CD4-positive, alpha-beta T cell treated with Interleukin-21 for 1 hour (primary cell): ENCODE results near the gene CHRFAM7A.
A peak's percentile ranks its signal among the peaks of the same experiment; 100 is the strongest.
"Not testable (repeated sequence)": the region's sequence is repeated elsewhere in the genome, so short reads cannot be mapped to it uniquely, and the experiment has no call there.

ENCODE experiments used
- DNase-seq: peaks from one replicate; pipeline ENCODE4 v3.0.0-alpha.2; 2020

The CHRFAM7A gene

DNA sequence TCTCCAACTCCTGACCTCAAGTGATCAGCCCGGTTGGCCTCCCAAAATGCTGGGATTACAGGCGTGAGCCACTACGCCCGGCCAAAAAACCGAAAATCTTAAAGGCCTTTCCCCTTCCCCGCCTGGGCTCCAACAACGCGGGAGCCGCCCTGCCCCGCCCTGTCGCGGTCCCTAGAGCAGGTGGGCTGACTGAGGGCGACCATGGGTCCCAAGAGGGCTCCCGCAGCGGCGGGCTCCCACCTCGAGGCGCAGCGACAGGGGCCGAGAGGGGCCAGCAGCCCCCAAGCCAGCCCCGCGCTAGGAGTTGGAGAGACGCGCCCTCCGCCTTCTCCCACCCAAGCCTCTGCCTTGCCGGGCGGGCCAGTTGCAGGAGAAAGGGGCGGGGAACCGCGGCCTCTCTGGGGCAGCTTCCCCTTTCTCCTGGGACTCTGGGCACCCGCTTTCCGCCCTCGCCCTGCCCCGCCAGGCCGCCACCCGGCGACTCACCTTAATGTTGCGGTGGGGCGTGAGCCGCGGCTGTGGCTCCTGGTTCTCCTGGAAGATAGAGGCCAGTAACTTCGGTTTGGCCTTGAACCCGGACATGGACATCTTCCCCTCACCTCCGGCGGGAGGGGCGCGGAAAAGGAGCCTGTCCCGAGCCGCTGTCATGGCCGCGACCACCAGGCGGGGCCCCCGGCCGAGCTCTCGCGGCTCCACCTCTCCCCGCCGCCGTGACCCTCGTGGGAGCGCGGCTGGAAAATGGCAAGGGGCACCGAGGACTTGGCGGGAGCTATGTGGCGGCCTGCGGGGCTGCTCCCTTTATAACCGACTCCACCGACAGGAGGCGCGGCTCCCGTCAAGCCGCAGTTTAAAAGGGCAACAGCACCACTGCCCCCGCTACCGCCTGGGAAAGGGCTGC is at the start of gene CHRFAM7A:
CHRFAM7A (minus strand) TSS at position 775 of the 898 bp plus-strand sequence. CDS start 10,189 bp downstream, outside the sequence.
- DNase-seq: not testable (repeated sequence)

DNA sequence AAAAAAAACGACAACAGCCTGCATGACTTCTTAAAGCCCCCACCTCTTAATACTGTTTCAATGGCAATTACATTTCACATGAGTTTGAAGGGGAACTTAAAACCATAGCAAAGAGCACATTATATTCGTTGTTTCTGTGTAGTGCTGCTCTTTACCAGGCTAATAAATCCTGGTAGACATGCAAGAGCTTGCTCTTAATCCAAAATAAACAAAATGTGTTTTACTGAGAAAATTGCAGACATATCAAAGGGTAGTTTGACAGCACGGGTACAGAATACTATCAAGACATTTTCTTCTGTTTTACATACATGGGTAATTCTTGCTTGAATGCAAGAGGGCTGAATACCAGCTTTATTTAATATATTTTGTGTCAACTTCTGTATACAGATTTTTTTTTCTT is 45.0 kb upstream of the CHRFAM7A start:
- not testable (repeated sequence) for DNase-seq

DNA sequence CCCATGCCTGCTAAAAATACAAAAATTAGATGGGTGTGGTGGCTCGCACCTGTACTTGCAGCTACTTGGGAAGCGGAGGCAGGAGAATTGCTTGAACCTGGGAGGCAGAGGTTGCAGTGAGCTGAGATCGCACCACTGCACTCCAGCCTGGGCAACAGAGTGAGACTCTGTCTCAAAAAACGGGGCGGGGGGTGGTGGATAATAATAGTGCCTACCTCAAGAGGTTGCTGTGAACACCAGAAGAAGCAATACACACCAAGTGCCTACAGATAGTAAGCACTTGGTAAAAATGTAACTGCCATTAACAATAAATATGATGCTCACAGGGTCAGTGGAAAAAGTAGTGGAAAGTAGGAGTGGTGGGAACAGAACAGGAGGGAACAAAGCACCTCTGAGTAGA is 42.5 kb upstream of the CHRFAM7A start:
- not testable (repeated sequence) for DNase-seq

DNA sequence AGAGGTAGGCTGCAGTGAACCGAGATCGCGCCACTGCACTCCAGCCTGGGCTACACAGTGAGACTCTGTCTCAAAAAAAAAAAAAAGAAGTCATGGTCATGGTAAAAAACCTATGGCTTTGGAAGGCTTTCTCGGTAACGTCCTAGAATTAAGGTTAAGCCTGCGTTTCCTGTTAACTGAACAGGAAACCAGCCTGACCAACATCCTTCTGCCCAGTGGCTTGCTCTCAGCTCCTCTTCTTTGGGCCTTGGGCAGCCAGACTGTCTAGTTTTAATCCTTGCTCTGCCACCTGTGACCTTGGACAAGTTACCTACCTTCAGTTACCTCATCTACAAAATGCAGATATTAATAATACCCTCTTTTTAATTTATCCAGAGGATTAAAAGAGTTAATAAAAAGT is 27.4 kb upstream of the CHRFAM7A start:
- not testable (repeated sequence) for DNase-seq

DNA sequence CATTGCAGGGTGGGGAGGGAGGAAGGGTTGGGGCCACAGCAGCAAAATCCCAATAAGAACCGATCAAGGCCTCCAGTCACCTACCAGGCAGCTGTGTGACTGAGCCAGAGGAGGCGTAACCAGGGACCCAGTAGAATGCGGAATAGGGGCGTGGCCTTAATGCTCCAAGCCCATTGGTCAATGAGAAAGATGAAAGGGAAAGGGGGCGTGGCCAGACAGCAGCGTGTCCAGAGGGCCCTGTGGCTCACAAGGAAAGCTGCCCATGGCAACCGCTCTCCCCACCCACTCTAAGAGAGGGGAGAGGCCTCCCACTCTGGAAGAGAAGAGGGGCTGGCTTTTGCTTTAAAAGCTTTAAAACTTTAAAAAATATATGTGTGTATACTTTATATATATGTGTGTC is 20.8 kb upstream of the CHRFAM7A start, which contains the start of gene GOLGA8R:
GOLGA8R (minus strand) TSS at position 101 of the 400 bp plus-strand sequence; CDS start at position 3, 98 bp downstream.
- not testable (repeated sequence) for DNase-seq

DNA sequence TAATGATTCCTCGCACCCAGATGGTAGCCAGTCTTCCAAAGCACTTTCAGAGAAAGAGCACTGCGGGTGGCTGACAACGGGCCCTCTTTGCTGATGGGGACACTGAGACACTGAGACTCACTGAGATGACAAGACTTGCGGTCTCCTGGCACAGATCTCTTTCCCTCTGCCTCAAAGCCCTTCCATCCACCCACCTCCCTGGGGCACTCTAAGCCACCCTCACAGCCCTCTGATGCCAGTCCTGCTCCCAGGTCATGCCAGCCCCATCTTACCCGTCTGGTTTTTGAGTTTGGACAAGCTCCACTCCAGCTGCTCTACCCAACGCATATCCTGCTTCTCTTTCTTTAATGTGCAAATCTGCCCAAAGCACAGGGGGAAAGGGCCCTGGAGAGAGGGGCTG is 14.3 kb upstream of the CHRFAM7A start:
- peak; percentile 0 for DNase-seq

DNA sequence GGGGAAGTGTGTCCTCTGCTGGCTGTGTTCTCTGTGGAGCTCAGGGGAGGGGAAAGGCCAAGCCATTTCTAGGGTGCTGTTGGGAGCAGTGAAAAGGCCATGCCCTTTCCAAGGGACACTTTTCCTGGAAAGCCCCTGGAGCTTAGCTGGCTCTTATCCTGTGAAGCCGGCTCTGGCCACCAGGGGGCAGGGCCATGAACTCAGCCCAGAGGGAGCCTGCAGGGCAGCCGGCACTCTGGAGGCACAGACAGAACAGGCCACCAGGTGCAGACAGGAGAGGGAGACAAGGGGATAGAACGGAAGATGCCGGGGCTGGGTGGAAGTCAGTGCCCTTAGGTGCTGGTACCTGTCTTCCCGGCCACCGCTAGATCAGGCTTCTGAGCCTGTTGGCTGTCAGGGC is 5.6 kb upstream of the CHRFAM7A start:
- peak; percentile 59 for DNase-seq

DNA sequence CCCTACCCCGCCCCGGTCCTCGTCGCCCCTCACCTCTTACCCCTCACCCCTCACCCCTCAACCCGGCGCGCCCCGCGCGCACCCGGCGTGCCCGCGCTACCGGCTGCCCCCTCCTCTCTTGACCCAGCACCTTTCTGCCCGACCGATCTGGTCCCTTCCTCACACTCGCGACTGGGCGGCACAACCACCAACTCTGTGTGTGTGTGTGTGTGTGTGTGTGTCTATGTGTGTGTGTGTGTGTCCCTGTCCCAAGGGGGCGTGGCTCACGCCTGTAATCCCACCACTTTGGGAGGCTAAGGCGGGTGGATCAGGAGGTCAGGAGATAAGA is 288 bp upstream of the CHRFAM7A start:
- not testable (repeated sequence) for DNase-seq

DNA sequence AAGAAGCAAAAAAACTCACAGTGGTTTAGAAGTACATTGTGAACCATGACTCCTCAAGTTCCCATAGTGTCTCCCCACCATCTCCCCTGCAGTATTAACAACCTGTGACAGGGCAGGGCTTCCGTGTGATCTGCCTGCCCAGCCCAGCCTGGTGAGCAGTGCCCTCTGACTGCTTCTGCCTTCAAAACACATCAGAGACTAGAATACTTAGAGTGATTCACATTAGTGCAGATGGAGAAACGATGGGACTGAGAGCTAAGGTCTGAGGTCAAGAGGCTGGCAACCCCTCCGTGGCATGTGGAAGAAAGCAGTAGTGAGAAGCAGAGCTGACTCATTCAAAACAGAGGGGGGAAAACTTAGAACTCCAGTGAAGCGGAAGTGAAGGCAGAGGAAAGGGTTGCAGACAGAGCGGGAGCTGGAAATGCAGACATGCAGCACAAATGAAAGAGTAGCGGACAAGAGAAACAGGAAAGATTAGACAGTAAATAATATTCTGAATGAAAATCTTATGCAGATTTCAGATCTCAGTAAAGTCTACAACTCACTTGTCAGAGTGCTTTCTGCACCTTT is 6.9 kb downstream of the CHRFAM7A start:
- not testable (repeated sequence) for DNase-seq

DNA sequence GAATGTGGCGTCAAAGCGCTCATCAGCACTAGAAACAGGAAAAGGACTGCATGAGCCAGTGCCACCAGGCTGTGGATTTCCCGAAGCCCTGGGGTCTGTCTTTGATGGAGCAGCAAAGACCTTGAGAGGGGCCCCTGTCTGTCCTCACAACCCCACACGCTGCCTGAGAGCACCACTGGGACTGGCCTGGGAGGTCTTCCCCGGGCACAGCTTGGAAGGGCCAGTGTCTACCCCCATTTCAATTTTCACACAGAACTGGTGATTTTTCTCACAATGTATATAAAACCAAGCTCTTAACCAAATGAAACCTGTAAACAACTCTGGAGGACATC is 16.3 kb downstream of the CHRFAM7A start:
- DNase-seq: not testable (repeated sequence)

DNA sequence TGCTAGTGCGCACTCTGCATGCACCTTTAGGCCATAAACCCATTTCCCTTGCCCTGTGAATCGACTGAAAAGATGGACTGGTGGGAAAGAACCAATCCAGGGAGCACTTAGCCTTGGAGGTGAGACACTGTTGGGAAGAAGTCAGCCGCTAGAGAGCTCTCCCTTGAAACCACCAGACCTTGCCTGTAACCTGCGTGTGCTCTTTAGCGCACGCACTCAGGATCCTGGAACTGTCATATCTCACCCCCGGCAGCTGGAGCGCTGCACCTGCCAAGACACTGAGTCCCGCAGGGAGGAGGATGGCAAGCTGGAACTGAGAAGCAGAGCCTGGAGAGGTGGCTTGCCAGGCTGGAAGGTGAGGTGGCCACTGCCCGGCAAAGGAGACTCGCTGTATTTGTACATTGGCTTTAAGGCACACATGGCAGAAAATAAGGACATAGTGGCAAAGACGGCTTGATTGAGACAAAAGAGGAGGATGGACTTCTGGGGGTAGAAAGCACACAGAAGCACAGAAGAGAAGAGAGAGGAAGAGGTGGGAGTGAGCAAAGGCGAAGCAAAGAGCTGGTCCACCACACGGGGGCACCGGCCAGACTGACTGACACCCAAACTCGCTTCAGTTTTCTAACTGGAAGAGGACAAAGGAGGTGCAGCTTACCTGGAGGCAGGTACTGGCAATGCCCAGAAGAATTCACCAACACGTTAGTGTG is 16.8 kb downstream of the CHRFAM7A start:
- DNase-seq: not testable (repeated sequence)

DNA sequence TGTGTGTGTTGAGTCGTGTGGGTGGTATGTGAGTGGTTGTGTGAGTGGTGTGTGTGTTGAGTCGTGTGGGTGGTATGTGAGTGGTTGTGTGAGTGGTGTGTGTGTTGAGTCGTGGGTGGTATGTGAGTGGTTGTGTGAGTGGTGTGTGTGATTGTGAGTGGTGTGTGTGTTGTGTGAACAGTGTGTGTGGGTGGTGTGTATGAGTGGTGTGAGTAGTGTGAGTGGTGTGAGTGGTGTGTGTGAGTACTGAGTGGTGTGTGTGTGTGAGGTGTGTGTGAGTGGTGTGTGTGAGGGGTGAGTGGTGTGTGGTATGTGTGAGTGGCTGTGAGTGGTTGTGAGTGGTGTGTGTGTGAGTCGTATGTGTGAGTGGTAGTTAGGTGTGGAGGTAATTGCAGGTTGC is 17.5 kb downstream of the CHRFAM7A start:
- not testable (repeated sequence) for DNase-seq

DNA sequence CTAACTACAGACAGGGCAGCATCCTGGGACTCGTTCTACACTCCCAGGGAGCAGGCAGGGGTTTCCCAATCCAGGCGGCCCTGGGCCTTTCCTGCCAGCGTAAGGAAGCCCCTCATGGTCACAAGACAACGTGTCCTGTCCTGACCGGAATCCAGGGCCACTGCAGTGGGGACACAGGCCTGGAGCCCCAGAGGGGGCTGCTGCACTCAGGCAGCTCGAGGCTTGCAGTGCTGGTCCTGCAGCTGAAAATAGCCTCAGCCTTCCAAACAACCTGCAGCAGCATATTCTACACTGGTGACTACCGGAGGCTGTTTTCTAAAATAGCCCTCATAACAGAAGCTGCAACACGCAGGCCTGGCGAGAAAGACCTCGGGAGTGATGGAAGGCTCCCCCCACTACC is 18.5 kb downstream of the CHRFAM7A start:
- not testable (repeated sequence) for DNase-seq

DNA sequence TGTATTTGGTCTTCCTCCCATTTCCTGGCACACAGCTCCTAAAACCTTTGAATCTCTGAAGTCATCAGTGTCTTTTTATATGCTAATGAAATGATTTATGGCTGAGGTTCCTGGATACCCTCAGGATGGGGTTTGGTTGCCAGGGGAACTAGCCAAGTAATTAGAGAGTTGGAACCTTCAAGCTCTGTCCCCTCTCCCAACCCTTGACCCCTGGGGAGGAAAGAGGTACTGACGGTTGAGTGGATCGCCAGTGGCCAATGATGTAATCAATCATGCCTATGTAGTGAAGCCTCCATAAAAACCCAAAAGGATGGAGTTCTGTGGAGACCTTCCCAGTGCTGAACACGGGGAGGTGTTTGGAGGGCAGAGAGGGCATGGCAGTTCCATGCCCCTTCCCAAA is 25.1 kb downstream of the CHRFAM7A start:
- DNase-seq: not testable (repeated sequence)

DNA sequence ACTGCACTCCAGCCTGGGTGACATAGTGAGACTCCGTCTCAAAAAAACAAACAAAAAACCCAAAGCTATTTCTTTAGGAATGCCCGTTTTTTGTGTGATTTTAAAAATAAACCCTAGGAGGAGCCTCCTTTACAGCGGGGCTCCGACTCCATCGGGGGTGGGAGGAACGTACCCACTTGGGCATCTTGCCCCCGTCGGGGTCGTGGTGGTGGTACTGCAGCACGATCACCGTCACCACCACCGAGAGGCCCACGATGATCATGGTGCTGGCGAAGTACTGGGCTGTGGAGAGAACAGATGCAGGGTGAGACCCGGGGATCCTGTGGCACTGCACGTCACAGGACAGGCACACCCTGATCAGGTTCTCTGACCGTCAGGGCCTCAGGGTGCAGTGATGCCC is 26.1 kb downstream of the CHRFAM7A start:
- DNase-seq: not testable (repeated sequence)

DNA sequence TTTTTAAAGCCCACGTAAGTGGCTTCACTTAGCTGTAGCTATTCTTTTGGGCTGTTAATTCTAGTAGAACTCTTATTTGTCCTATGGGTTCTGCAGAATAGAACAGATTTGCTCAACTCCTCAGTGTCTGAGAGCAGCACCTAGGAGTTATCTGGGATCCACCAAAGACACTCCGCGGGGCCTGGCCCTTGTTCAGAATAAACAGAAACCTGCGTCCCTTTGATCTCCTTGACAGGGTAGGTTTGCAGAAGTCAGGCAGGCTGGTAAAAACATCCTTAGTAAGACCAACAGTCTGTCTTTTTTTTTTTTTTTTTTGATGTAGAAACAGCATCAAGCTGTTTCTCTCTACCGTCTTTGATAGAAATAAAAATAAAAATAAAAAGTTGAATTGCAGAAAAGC is 31.9 kb downstream of the CHRFAM7A start:
- DNase-seq: not testable (repeated sequence)

DNA sequence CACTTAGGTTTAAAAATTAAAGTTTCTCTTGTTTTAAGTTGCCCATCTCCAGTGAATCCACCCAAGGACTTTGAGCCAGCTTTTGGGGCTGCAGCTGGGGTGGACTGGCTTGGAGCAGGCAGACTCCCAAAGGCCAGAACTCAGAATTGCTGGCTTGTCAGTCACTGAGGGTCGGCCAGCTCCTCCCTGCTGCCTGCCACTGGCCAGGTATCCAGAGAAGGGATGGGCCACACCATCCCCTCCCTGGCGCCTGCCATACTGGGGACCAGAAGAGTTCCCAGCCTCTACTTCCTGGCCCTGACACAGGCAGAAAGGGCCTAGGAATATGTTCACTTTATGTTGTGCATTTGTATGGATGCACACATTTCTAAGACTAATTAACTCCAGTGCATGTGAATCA is 32.4 kb downstream of the CHRFAM7A start:
- DNase-seq: not testable (repeated sequence)

DNA sequence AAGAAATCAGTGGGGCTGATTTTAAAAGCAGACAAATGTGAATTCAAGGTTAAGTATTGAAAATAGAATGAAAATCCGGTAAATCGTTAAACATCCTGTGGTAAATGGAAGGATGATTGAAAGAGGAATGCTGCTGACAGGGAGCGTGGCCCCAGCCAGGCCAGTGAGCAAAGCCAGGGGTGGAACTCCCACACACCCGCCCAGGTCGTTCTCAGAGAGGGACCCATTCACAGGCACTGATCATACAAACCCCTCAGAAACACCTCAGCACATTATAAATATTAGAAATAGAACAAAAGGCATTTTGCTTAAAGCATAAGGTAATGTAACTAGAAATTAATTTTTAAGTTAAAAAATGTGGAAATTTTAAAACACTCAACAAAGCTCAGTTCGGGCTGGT is 38.3 kb downstream of the CHRFAM7A start:
- not testable (repeated sequence) for DNase-seq

DNA sequence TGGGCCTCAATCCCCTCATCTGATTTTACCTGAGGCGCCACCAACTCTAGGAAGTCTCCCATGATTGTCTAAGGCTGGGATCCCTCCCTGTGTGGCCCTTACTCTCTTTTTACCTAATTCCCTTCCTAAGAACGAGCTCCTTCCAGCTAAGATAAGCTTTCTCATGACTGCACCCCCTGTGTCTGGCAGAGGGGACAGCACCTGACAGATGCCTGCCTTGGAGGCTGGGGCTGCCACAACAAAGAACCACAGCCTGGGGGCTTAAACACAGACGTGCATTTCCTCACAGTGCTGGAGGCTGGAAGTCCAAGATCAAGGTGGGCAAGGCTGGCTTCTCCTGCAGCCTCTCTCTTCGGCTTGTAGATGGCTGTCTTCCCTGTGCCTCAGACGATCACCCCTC is 43.5 kb downstream of the CHRFAM7A start:
- not testable (repeated sequence) for DNase-seq

DNA sequence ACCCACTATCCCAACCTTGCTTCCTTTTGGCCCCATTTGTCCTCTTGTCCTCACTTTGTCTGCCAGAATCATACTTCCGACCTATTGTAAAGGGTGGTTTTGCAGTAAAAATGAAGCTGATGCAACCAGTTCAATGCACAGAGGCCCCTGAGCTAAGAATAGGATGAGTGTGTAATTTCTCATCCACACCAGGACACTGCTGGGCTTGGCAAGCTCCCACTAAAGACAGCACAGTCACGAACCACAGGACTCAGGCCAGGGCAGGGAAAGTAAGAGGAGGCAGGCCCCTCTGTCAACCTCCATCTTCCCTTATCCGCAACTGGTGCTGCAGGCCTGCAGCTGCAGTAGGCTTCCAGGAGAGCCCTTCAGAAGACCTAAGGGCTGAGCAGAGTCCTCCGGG is 56.8 kb downstream of the CHRFAM7A start:
- not testable (repeated sequence) for DNase-seq

DNA sequence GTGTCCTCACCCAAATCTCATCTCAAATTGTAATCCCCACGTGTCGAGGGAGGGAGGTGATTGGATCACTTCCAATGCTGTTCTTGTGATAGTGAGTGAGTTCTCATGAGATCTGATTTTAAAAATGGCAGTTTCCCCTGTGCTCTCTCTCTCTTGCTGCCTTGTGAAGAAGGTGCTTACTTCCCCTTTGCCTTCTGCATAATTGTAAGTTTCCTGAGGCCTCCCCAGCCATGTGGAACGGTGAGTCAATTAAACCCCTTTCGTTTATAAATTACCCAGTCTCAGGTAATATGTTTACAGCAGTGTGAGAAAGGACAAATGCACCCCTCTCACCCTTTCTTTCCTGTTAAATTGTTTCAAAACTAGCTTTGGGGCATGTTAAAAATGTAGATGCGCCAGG is 59.2 kb downstream of the CHRFAM7A start:
- DNase-seq: not testable (repeated sequence)

DNA sequence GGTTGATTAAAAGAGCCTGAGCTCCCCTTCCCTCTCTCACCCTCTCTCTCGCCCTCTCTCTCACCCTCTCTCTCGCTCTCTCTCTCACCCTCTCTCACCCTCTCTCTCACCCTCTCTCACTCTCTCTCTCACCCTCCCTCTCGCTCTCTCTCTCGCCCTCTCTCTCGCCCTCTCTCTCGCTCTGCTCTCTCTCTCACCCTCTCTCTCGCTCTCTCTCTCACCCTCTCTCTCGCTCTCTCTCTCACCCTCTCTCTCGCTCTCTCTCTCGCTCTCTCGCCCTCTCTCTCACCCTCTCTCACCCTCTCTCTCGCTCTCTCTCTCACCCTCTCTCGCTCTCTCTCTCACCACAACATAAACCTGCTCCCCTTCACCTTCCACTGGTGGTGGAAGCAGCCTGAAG is 67.2 kb downstream of the CHRFAM7A start:
- not testable (repeated sequence) for DNase-seq

DNA sequence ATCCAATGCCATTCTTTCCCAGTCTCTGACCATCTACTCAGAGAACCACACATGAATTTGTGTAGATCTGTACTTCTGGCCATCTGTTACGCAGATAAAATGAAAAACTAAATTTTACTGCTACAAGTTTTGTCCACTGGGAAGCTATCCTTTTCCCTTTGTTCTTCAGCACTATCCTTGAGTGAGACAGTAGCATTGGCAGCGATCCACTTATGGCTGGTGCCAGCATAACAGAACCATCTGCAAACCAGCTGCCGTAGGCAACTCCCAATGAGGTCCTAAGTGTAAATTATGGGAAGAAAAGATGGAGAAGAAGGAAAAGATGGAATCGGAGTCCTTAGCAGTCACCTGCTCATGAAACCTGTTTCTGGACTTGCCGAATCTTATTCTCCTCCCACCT is 72.3 kb downstream of the CHRFAM7A start:
- not testable (repeated sequence) for DNase-seq

DNA sequence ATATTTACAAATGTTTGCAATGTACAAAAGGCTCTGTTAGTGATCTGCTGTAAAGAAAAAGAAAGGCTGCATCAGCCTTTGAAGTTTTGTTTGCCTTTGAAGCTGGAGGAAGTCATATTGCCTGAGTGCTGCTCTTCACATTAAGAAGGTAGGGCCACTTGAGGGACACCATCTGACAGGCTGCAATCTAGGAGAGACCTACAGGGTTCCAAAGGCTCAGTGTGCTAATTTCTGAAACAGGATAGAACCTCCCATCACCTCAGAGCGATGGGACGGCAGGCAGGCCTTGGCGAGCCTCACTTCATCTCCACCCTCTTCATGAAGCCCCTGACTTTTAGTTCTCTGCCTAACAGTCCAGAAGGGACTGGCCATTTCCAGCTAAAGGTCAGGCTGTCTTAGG is 77.6 kb downstream of the CHRFAM7A start:
- DNase-seq: not testable (repeated sequence)
